GM18873 (cell line): ENCODE data around the gene ZFP36L1.
A peak's percentile ranks its signal among the peaks of the same experiment; 100 is the strongest.

ENCODE experiments used
- ATAC-seq: cut with Tn5 transposase; IDR thresholded peaks from one replicate; pipeline ENCODE4 v1.9.1; 2021; ENCODE audit warnings: mild to moderate bottlenecking, moderate library complexity, moderate number of reproducible peaks; ENCODE audit not compliant: unreplicated experiment, low FRiP score

ZFP36L1 gene

DNA sequence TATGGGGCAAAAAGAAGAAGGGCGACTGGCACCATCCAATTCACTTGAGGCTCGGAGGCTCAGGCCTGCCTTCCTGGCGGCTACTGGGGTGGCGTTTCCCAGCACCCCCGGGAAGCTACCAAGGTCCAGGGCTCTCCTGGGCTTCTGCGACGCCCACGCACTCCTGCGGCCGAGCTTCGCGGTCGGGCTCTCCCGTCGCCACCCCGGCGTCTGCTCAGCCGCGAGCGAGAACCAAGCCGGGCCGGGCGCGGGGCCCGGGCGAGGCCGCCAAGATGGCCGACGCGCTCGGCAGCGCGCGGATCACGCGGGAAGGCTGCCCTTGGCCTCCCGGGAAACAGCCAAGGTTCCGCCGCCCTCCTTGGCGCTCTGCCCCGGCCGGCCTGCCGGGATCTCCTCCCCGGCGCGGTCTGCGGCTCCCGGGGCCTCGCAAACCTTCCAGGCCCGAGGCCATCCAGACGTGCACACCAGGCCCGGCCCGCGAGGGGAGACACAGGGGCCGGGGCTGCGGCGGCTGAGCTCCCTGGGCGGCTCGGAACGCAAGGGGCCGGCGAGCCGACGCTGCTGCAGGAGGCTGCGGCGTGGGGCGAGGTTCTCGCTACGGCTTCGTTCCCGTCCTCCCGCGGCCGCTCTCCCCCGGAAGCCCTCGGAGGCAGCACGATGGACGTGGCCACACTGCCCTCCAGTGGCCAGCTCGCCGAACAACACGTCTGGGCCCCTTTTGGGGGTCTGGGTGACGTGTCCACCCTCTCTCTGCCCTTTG lies 23.5 kb upstream of the ZFP36L1 start:
- ATAC-seq, result peak; percentile 39

DNA sequence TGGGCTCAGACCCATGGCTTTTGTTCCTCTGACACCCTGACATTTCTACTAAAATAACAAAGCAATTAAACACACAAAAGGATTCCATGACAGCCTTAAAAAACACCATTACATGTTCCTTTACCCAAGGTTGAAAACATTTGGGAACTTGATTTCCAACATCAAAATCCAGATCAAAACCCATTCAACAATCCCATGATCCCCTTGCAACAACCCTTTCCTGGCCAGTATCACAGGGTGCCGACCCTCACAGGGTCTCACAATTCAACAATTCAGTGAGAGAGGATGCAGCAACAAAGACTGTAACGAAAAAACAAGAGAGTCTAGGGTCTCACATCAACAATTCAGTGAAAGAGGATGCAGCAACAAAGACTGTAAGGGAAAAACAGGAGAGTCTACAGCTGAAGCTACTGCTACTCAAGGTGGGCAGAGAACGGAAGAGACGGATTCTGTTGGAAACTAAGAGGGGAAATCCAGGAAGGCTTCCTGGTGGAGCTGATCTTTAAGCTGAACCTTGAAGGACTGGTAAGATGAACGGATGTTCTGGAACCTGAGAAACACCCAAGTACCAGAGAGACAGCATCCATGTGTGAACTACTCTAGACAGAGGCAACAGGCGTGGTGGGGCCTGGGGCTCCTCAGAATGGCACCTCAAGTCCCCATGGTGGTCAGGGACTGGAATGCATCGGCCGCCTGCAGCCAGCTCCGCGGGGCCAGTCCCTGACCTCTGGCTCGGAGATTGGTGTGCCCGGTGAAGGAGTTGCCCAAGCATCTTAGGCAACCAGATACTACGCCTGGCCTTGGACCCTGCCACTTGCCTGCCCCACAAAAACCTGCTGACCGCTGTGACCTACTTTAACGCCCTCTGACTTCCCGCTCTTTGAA lies 22.7 kb upstream of the ZFP36L1 start:
- no peak for ATAC-seq

DNA sequence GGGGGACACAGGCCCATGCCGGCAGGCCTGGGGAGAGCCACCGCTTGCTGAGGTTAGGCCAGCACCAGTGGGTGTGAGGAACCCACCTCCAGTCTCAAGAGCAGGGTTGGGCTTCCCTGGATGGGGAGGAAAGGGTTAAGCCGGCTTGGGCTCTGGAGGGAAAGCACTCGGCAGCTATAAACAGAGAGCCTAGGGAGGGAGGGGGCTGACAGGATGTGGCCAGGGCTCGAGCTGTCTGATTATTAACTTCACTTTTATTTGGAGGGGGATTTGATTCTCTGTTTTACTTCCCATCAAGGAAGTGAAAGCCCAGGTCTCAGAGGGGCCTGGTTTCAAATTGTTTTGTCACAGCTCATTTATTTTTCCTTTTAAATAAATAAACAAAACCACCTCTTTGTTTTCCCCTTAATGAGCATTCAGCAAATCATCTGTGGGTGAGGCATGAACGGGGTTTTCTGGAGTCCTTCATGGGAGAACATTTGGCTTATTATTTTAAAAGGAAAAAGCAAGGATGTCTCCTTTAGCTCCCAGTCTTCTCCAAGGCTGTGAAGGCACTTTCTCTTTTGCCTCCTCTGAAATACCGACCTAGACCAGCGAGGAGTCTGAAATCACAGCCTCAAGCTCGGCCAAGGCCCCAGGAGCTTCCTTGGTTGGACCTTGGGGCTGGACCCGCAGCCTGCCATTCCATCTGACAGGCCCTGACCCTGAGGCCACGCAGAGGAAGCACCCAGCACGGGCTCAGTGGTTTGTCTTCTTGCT lies 21.9 kb upstream of the ZFP36L1 start:
- ATAC-seq, result no peak

DNA sequence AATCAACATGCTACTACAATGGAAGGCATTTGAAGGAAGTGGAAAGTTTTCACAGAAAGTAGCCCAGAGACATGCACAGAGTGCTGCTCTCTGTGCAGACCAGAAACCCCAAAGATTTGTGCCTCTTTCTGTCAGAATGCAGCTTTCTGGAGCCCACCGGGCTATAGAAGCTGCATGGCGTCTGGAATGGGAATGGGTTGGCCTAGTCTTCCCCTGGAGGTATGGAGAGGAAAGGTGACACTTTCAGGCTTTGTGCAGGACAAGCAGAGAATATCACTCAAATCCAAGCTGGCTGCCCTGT lies 21.3 kb upstream of the ZFP36L1 start:
- ATAC-seq, result no peak

DNA sequence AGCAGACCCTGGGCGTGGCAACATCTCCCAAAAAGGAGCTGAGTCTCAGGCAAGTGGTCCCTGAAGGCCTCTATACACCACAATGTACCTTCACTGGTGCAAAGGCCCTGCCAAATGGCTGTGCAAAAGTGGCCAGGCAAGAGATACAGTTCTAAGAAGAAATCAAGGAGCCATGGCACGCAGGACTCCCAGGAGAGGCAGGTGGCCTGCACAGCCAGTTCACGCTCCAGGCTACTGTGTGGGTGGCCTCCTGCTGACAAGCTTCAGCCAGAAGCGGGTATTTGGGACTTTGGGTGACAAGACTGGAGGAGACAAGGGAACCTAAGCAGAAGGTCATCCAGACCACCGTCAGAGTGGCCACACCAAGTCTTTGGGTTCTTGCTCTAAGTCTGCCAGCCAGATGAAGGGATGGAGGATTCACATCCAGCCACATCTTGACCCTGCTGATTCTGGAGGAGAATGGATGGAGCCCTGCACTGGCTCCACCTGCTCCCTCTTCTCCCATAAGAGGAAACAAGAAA lies 20.5 kb upstream of the ZFP36L1 start:
- no peak for ATAC-seq

DNA sequence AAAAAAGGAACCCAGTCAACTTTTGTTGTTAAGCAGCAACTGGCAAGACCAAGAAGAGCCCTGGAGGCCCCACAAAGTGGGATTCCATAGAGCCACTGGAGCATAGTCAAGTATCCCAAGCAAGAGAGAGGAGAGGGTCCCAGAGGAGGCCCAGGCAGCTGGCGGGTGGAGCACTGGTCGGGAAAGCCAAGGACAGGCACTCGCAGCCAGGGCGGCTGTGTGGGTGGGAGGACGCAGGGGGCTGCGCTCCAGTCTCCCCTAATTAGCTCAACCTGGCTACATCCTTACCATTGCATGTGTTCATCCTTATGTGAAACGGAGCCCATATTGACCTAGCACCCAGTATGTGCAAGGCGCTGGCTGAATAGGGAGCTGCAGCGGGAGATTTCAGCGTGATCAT lies 18.3 kb upstream of the ZFP36L1 start:
- no peak for ATAC-seq

DNA sequence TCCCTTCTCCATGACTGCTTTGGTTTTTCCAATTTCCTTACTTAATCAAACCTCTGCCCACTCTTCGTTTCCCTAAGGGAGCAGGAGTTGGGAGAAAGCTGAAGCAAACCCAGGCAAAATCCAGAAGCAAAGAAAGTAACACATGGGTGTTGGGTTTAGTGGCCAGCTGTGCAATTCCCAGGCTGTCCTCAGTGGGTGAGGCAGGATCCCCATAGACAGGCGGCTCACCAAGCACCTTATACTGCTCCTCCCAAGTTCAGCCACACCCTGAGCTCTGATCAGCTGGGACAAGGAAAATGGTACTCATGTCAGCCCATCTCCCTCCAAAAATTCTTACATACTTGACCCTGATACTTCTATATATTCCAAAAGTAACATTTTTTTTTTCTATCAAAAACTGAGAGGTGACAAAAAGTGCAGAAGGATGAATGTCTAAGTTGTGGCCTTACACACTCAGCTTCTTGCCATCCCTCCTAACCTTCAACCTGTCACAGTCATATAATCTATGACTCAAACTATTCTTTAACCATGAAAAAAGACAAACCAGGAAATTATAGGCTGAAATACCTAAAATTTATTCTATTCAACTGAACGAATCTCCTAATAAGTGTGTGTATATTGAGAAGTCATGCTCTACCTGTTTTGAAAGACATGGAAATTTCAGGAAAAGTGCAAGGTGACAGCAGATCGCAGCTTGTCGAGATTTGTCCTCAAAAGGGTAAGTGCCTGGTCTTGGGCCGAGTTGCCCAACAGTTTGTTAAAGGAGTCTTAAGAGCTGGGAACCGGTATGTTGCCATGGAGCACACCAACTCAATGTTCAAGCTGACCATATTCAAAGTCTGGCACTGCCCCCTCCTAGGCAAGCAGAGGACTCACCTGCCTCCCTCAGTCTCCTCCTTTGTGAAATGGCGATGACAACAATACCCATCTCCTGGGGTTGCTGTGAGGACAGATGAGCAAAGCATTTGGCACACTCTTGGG lies 17.6 kb upstream of the ZFP36L1 start:
- ATAC-seq, result no peak

DNA sequence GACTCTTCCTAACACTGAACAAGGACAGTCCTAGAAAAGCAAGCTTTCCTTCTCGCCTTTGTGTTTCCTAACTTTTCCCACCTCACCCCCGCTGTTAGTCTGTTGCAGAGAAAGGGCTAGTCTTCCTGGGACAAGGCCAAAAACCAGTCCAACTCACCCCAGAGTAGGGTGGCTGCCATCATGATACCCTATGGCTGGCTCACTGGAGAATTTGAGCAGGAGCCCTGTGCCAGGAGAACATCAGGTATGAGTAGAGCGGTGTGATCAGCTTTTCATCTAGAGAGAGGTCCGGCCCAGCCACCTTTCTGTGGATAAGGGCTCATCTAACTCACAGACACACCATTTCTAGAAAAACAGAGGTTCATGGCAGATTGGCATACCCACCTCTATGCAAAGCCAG lies 16.7 kb upstream of the ZFP36L1 start:
- no peak for ATAC-seq

DNA sequence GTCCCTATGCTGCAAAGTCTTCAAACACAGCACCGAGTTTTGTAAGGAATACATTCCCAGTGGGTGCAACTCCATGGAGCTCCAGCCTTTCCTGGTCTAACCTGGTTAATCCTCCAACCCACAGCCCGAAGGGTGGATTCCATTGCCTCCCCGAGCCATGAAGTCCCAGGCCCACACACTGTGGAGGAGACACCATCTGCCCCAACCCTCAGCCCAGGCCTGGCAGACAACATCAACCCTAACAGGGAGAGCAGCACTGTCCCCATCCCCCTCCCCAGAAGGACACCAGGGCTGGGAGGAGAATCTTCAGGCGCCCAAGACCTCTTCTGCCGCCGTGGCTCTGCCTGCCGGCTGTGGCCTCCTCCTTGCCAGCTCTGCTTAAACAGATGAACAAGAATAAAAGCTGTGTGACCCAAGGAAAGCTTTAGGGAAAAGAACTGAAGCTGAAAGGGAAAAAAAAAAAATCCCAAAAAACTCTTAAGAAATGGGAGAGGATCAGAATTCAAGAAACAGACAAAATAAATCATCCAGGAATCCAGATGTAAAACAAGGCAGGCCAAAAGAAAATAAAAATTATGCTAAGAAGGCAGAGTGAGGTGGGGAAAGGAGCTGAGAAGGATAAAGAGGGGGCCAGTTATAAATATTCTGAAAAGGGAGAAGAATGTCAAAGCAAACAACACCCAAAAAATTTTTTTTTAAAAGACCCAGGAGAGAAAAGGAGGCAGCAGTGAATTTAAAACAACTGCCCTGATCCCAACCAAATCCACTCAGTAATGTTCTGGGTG lies 16.0 kb upstream of the ZFP36L1 start:
- no peak for ATAC-seq

DNA sequence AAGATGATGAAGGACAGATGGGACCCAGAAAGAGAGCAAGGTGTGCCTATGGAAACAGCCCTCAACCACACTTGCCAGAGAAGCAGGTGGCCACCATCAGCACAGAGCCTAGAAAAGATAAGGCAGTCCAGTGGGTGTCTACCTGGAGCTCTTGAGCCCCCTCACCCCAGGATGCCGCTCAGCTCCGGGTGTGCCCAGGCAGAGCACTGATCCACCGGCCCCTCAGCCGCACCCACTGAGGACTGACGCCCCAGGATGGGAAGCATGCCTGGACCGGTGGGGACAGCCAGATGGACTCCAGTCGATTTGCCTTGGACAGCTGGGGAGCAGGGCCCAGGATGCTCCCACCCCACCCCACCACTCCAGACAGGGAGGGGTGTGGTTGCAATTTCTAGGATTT lies 15.1 kb upstream of the ZFP36L1 start:
- no peak for ATAC-seq

DNA sequence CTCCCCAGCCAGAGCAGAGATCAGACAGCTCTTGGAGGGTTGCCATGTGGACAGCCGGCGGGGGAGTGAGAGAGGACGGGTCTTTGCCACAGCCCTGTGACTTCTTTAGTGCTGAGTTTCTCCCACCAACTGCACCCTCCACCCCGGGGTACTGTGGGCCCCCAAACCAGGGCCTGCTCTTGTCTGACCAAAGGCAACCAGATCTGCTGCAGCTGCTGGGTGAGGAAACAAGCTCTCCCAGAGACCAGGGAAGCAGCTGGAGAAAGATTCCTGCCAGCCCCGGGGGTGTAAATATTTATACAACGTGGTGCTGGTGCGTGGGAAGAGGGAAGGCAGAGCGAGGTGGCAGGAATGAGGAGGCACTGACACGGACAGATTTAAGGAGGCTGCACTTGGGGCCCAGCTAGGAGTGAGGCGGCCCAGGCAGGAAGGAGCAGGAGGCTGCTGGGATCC lies 14.3 kb upstream of the ZFP36L1 start:
- ATAC-seq, result no peak

DNA sequence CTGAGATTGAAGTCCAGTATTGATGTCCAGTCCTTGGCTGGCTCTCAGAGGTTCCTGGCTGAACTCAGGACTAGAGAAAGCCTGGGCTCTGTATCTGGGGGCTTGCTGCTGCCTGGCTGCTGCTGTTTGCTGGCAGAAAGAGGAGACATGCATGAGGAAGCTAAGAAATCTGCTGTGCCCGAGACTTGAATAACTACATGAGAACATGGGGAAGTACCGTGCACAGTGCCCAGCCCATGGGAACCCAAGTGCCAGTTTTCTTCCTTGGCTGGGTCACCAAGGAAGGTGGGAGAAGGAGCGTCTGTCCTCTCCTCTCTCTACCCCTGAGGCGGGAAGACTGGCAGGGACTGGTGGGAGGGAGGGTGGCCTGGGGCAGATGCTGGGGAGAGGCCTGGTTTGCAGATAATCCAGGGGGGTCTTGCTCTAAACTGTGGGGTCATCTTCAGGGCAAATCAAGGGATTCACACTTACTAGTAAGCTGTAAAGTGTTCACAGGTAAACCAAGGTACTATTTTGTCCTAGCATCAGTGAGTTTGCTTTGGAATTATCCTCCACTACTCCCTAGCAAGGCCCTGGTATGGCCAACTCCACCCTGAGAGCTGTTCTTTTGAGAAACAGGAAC lies 13.8 kb upstream of the ZFP36L1 start:
- ATAC-seq, result no peak

DNA sequence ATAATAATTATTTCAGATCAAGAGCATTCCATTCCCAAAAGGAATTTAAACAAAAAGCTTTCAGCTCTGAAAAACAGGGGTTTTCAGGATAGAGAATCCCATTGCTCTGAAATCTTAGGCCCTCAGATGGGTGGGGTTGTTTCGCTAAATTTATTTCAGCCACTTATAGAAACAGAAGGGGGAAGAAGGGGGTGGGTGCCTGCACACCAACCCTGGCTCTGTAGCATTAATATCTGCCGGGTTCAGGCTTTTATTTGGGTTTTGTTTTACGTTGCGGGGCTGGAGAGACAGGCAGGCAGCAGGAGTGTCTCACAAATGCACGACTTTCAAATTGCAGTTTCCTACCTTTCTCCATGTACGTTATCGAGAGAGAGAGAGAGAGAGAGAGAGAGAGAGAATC lies 12.5 kb upstream of the ZFP36L1 start:
- no peak for ATAC-seq

DNA sequence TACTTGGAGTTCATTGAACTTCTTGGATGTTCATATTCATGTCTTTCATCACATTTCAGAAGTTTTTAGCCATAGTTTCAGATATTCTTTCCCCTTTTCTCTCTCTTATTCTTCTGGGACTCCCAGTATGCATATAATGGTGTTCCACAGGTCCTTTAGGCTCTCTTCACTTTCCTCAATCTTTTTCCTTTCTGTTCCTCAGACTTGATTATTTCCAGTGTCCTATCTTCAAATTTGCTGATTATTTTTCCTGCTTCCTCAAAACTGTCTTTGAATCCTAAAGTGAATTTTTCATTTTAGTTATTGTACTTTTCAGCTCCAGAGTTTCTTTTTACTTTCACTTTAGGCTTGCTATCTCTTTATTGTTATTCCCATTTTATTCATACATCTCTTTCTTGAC lies 8.8 kb upstream of the ZFP36L1 start:
- no peak for ATAC-seq

DNA sequence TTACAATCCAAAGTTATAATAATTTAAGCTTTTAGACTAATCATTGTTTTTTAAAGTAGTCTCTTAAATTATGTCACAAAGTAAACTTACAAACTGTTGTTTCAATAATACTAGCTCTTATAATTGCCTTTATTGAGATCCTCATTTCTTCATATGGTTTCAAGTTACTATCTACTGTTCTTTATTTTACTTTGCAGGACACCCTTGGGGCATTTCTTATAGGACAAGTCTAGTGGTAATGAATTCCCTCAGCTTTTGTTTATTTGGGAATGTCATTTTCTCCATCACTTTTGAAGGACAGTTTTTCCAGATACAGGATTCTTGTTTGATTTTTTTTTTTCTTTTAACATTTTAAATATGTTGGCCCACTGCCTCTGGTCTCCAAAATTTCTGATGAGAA lies 8.1 kb upstream of the ZFP36L1 start:
- no peak for ATAC-seq

DNA sequence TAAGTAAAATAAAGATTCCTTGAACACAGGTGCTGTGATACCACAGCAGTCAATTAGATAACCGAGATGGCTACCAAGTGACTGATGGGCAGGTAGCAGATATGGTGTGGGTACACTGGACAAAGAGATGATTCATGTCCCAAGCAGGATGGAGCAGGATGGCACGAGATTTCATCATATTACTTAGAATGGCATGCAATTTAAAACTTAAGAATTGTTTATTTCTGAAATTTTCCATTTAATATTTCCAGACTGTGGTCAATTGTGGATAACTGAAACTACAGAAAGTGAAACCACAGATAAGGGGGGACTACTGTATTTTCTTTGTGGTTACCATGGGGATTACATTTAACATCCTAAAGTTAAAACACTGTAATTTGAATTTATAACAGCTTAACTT lies 7.5 kb upstream of the ZFP36L1 start:
- no peak for ATAC-seq

DNA sequence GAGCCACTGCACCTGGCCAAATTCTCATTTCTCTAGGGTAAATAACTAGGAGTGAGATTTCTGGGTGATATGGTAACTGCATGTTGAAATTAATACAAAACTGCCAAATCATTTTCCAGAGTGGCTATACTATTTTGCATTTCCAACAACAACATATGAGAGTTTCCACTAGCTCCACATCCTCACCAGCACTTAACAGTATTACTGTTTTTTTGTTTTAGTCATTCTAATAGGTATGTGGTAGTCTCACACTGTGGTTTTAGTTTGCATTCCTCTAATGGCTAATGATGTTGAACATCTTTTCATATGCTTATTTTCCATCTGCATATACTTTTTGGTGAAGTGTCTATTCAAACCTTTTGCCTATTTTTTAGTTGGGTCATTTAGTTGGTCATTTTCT lies 5.8 kb upstream of the ZFP36L1 start:
- no peak for ATAC-seq

DNA sequence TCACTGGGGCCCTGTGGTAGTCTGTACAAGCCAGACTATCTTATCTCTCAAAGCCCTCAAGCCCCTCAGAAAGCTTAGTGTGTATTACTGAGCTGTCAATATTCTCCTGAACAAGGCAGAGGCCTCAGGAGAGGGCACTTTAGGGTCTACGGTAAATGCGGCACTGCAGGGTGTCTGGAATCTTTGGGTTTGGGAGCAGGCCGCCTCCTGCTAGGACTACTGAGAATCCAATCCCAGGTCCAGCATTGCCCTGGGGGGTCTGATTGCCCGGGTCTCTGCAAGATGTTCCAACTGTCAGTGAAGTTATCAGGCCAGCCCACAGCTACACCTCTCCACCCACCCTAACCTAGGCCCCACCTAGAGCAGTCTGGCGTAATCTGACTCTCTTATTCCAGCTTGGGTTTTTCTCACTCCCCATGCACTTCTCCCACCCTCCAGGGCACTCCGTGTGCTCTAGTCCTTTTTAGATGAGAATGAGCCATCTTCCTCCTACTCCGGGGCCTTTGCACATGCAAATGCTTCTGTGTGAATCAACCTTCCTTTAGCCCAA lies 4.3 kb upstream of the ZFP36L1 start:
- ATAC-seq, result no peak
